Activated naive CD4-positive, alpha-beta T cell treated with anti-CD3 and anti-CD28 coated beads for 36 hours (primary cell): ENCODE results near the gene SNUPN. TPM values are rescaled to one million over a fixed set of nuclear protein-coding genes. Genes with fewer than 3 reads are reported as not detected.

ENCODE experiments used
- CTCF ChIA-PET: fragments of 350-600 bp; sonication (Branson Sonifier 250); formaldehyde crosslinking; loops from one replicate; lab custom pipeline; 2021; ENCODE audit warnings: antibody characterized with exemption; lab: Charles Lee
- DNase-seq: peaks from one replicate; pipeline ENCODE4 v3.0.0-alpha.2; 2020
- H3K27ac Mint-ChIP-seq: one replicate; pipeline ENCODE4 v1.8.0; 2021; ENCODE audit warnings: mild to moderate bottlenecking, mixed read lengths
- H3K27me3 Mint-ChIP-seq: one replicate; pipeline ENCODE4 v1.8.0; 2021; ENCODE audit warnings: low read depth, mixed read lengths
- H3K36me3 Mint-ChIP-seq: one replicate; pipeline ENCODE4 v1.8.0; 2021; ENCODE audit warnings: low read depth, mixed read lengths
- H3K4me1 Mint-ChIP-seq: one replicate; pipeline ENCODE4 v1.8.0; 2021; ENCODE audit warnings: low read depth, mixed read lengths
- H3K4me3 Mint-ChIP-seq: one replicate; pipeline ENCODE4 v1.8.0; 2021; ENCODE audit warnings: mild to moderate bottlenecking, moderate library complexity, mixed read lengths
- H3K9me3 Mint-ChIP-seq: one replicate; pipeline ENCODE4 v1.8.0; 2021; ENCODE audit warnings: mixed read lengths
- intact Hi-C: fragments of 100-400 bp; cut with micrococcal nuclease; formaldehyde crosslinking; loops from one replicate; pipeline ENCODE4 v1.15.1; 2023
- total RNA-seq, 2 experiments: library from RNA; stranded (reverse); gene quantifications; one replicate each; pipeline ENCODE4 v1.2.3, GENCODE V29; 2021

Gene SNUPN
- total RNA-seq, 2 experiments from 2014 or later = 28.5 to 33.1 TPM

- CTCF ChIA-PET = interaction anchor here (0.5 kb wide), 1 partner anchor 15 kb away, joined by 3 read pairs; no protein-coding TSS in a partner anchor
- no peak overlapping the region for H3K27ac Mint-ChIP-seq
- peaks cover 18% of the 10 kb centered on the region for H3K4me1 Mint-ChIP-seq
- no peaks in the 10 kb centered on the region for H3K27me3 Mint-ChIP-seq
- H3K9me3 Mint-ChIP-seq = no peaks in the 10 kb centered on the region
- DNase-seq = no peak
- H3K4me3 Mint-ChIP-seq = no peak overlapping the region
- H3K36me3 Mint-ChIP-seq = no peaks in the 10 kb centered on the region
- intact Hi-C loops = no loop called here
These were observed 24.3 kb upstream of the SNUPN start for GRCh38 chr15:75649848-75650247.

GRCh38 chr15:75649045-75649761 lies 23.7 kb upstream of the SNUPN start:
- no peak overlapping the region for H3K27ac Mint-ChIP-seq
- H3K27me3 Mint-ChIP-seq = no peaks in the 10 kb centered on the region
- CTCF ChIA-PET = interaction anchor here (0.5 kb wide), 1 partner anchor 16 kb away, joined by 3 read pairs; no protein-coding TSS in a partner anchor
- no peak overlapping the region for H3K4me3 Mint-ChIP-seq
- intact Hi-C loops = no loop called here
- no peaks in the 10 kb centered on the region for H3K36me3 Mint-ChIP-seq
- no peak for DNase-seq
- peaks cover 18% of the 10 kb centered on the region for H3K4me1 Mint-ChIP-seq
- no peaks in the 10 kb centered on the region for H3K9me3 Mint-ChIP-seq

GRCh38 chr15:75648156-75649000 lies 22.9 kb upstream of the SNUPN start:
- no peaks in the 10 kb centered on the region for H3K27me3 Mint-ChIP-seq
- no peaks in the 10 kb centered on the region for H3K9me3 Mint-ChIP-seq
- H3K4me1 Mint-ChIP-seq = peaks cover 18% of the 10 kb centered on the region
- no peak for DNase-seq
- no peak overlapping the region for H3K27ac Mint-ChIP-seq
- CTCF ChIA-PET = interaction anchor here (0.6 to 2.1 kb wide), 4 partner anchors 17 to 280 kb away, joined by 3 to 10 read pairs (median 8); partner anchors contain the start of genes MAN2C1 and SNUPN
- H3K4me3 Mint-ChIP-seq = peak overlapping the region; percentile 73
- intact Hi-C loops = no loop called here
- no peaks in the 10 kb centered on the region for H3K36me3 Mint-ChIP-seq

GRCh38 chr15:75647370-75648155 lies 22.0 kb upstream of the SNUPN start, which contains the start of gene SNX33:
Gene SNX33, plus strand, starts transcription at chr15:75647912. Its CDS starts 1,191 bp downstream, at chr15:75649103.
- CTCF ChIA-PET = interaction anchor here (0.6 to 2.1 kb wide), 7 partner anchors 9 to 279 kb away, joined by 3 to 10 read pairs (median 3); partner anchors contain the start of genes MAN2C1 and SNUPN
- Mint-ChIP-seq H3K27me3 (no peaks in the 10 kb centered on the region), H3K36me3 (no peaks in the 10 kb centered on the region), H3K9me3 (no peaks in the 10 kb centered on the region), H3K4me1 (peaks cover 18% of the 10 kb centered on the region), H3K4me3 (peak within 1 kb of the TSS; percentile 81), H3K27ac (peak within 1 kb of the TSS; percentile 7)
- DNase-seq = peak; percentile 77
- intact Hi-C loops = no loop called here

GRCh38 chr15:75646944-75647364 lies 21.4 kb upstream of the SNUPN start:
- intact Hi-C loops = no loop called here
- Mint-ChIP-seq H3K36me3 (no peaks in the 10 kb centered on the region), H3K4me3 (peak overlapping the region; percentile 81), H3K9me3 (no peaks in the 10 kb centered on the region), H3K4me1 (peaks cover 16% of the 10 kb centered on the region), H3K27ac (peak overlapping the region; percentile 7), H3K27me3 (no peaks in the 10 kb centered on the region)
- CTCF ChIA-PET = interaction anchor here (0.6 to 2.1 kb wide), 8 partner anchors 9 to 279 kb away, joined by 3 to 10 read pairs (median 3); partner anchors contain the start of genes MAN2C1, SIN3A and SNUPN
- DNase-seq = peak; percentile 14

- CTCF ChIA-PET = interaction anchor here (0.6 to 2.1 kb wide), 6 partner anchors 26 to 278 kb away, joined by 3 to 10 read pairs (median 3); partner anchors contain the start of genes MAN2C1 and SIN3A
- intact Hi-C loops = no loop called here
These were observed 20.8 kb upstream of the SNUPN start for GRCh38 chr15:75646112-75646943.

GRCh38 chr15:75644376-75644775 lies 18.9 kb upstream of the SNUPN start:
- no peak for DNase-seq
- H3K4me3 Mint-ChIP-seq = no peak overlapping the region
- intact Hi-C loops = loop anchor here (5.0 kb wide), 2 partner anchors 297 to 442 kb away; partner anchors contain the start of genes C15orf39 and NEIL1
- H3K36me3 Mint-ChIP-seq = peaks cover 2% of the 10 kb centered on the region
- H3K27me3 Mint-ChIP-seq = no peaks in the 10 kb centered on the region
- H3K4me1 Mint-ChIP-seq = peaks cover 9% of the 10 kb centered on the region
- no peaks in the 10 kb centered on the region for H3K9me3 Mint-ChIP-seq
- no peak overlapping the region for H3K27ac Mint-ChIP-seq
- CTCF ChIA-PET = interaction anchor here (0.6 to 1.0 kb wide), 2 partner anchors 97 to 277 kb away, joined by 3 to 4 read pairs; no protein-coding TSS in a partner anchor

More at GRCh38 chr15:75646112-75646943, 20.8 kb upstream of the SNUPN start:
- Mint-ChIP-seq H3K36me3 (no peaks in the 10 kb centered on the region), H3K27me3 (no peaks in the 10 kb centered on the region), H3K4me1 (peaks cover 10% of the 10 kb centered on the region), H3K9me3 (no peaks in the 10 kb centered on the region), H3K27ac (no peak overlapping the region), H3K4me3 (peak overlapping the region; percentile 81)
- no peak for DNase-seq

- H3K36me3 Mint-ChIP-seq = peaks cover 18% of the 10 kb centered on the region
- intact Hi-C loops = loop anchor here (1.0 to 5.0 kb wide), 5 partner anchors 41 to 439 kb away; partner anchors contain the start of genes C15orf39, NEIL1 and PTPN9
- H3K4me1 Mint-ChIP-seq = peaks cover 25% of the 10 kb centered on the region
- H3K9me3 Mint-ChIP-seq = no peaks in the 10 kb centered on the region
- H3K4me3 Mint-ChIP-seq = no peak overlapping the region
- H3K27ac Mint-ChIP-seq = no peak overlapping the region
- H3K27me3 Mint-ChIP-seq = no peaks in the 10 kb centered on the region
- CTCF ChIA-PET = interaction anchor here (0.6 to 3.9 kb wide), 15 partner anchors 11 to 274 kb away, joined by 3 to 38 read pairs (median 5); partner anchors contain the start of genes MAN2C1, SIN3A and SNUPN
- DNase-seq = no peak
These were observed 16.1 kb upstream of the SNUPN start for GRCh38 chr15:75641603-75642002.

GRCh38 chr15:75641179-75641503 lies 15.6 kb upstream of the SNUPN start:
- H3K27me3 Mint-ChIP-seq = no peaks in the 10 kb centered on the region
- peaks cover 27% of the 10 kb centered on the region for H3K4me1 Mint-ChIP-seq
- CTCF ChIA-PET = interaction anchor here (0.6 to 3.9 kb wide), 16 partner anchors 11 to 610 kb away, joined by 3 to 38 read pairs (median 6); partner anchors contain the start of genes MAN2C1, SIN3A and SNUPN
- H3K36me3 Mint-ChIP-seq = peaks cover 18% of the 10 kb centered on the region
- H3K27ac Mint-ChIP-seq = peak overlapping the region; percentile 91
- peak overlapping the region; percentile 95 for H3K4me3 Mint-ChIP-seq
- DNase-seq = no peak
- intact Hi-C loops = loop anchor here (1.0 to 5.0 kb wide), 5 partner anchors 42 to 439 kb away; partner anchors contain the start of genes C15orf39, NEIL1 and PTPN9
- no peaks in the 10 kb centered on the region for H3K9me3 Mint-ChIP-seq

- CTCF ChIA-PET = interaction anchor here (0.6 to 3.9 kb wide), 19 partner anchors 10 to 610 kb away, joined by 3 to 38 read pairs (median 4); partner anchors contain the start of genes MAN2C1, SIN3A and SNUPN
- peak; percentile 81 for DNase-seq
- peaks cover 20% of the 10 kb centered on the region for H3K36me3 Mint-ChIP-seq
- intact Hi-C loops = loop anchor here (1.0 to 5.0 kb wide), 9 partner anchors 15 to 438 kb away; partner anchors contain the start of genes C15orf39, MAN2C1, NEIL1 and PTPN9
- no peaks in the 10 kb centered on the region for H3K27me3 Mint-ChIP-seq
- no peaks in the 10 kb centered on the region for H3K9me3 Mint-ChIP-seq
- peak overlapping the region; percentile 91 for H3K27ac Mint-ChIP-seq
- peaks cover 30% of the 10 kb centered on the region for H3K4me1 Mint-ChIP-seq
- peak overlapping the region; percentile 95 for H3K4me3 Mint-ChIP-seq
These were observed 15.1 kb upstream of the SNUPN start for GRCh38 chr15:75640483-75641178.
